NCI-H345 treated with DMSO at 0.1 percent for 48 hours (cell line): ENCODE measurements around the gene TMPRSS6.

Source experiments
- DNase-seq: peaks from one replicate; lab custom pipeline; 2025; ENCODE audit not compliant: unreplicated experiment; lab: John Stamatoyannopoulos, UW

The TMPRSS6 gene

DNA sequence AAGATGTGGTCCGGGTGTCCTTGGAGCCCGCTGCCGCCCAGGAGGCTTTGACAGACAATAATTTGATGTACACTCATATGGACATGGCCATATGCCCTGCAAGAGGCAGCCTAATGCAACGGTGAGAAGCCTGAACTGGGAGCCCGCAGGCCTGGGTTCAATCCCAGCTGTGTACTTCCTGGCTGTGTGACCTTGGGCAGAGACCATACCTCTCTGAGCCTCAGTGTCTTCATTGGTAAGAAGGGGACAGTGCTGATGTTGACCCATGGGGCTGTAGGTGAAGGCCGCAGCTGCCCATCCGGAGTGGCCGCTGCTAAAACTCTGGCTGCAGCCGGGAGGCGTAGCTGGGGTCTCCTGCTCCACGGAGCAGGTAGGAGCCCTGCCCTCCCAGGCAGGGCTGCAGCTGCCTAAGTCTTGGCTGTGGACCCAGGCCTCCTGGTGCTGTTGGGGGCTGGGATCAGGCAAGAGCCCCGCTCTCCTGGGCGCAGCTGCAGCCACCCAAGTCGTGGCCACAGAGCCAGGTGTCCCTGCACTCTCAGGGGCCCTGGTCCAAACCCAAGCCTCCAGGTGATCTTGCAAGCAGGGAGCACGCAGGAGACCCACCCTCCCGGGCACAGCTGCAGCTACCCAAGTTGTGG is 31.3 kb upstream of the TMPRSS6 start:
- DNase-seq, result no peak

DNA sequence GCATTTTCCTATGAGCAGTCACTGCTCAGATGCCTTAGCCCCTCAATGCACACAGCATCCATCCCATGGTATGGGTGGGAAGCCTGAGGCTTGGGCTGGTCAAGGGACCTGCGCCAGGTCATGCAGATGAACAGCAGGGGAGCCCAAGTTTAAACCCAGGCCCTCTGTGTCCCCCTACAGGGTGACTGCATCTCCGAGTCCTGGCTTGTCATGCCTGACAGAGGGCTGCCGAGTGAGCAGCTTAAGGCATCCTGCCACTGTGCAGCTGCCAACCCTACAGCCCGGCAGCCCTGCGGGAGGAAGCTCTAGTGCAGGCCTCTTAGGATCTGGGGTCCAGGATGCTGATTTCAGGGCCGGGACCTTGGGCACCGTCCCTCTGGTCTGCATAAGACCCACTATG is 30.2 kb upstream of the TMPRSS6 start:
- DNase-seq, result no peak

DNA sequence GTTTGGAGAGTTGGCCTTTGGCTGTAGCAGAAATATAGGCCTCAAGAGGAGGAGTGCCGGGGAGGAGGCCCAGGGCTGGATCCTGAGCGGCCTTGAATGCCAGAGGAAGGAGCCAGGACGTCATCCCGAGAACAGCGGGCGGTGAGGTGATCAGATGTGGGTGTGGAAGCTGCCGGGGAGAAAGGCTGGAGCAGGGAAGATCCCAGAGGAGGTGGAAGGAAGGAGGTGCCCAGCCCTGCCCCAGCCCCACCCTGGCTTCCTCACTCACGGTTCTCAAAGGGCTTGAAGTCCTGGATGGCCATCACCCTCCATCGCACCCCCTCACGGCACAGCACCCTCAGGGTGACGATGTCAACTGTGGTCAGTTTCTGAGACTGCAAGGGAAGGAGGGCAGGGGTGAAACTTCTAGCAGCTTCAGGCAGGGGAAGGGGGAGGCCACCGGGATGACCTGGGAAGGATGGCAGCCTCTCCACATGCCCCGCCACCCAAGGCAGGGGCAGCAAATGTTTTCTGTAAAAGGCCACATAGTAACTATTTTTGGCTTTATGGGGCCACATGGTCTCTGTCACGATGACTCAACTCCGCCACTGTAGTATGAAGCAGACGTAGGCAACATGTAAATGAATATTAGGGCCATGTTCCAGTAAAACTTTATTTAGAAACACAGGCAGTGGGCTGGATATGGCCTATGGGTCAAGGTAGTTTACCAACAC is 29.5 kb upstream of the TMPRSS6 start:
- no peak for DNase-seq

DNA sequence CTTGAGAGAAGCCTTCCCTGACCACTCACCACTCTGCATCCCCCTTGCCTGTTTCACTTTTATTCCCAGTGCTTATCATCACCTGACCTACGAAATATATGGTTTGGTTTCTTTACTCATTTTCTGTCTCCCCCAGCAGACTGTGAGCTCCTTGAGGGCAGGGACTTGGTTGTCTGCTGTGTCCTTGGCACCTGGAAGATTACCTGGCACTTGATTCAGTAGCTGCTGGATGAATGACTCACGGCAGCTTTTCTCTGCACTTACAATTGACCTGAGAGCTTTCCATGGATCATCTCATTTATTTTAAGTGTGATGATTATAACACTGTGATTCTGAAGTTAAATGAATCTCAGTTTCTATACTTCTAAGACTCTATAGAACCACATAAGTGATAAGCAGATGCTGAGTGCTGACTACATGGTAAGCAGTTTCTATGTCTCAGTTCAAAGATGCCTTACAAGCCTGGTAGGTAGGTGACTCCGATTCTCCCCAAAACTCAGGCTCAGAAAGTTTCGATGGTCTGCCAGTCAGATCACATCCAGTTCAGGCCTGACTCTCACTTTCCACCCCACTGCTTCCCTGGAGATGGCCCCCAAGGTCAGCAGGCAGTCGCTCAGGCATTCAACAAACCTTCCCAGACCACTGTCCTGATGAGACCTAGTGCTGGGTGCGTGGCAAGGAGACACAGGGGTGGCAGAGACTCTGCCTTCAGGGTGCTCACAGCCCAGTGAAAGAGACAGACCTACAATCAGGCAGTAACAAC is 28.6 kb upstream of the TMPRSS6 start:
- no peak for DNase-seq

DNA sequence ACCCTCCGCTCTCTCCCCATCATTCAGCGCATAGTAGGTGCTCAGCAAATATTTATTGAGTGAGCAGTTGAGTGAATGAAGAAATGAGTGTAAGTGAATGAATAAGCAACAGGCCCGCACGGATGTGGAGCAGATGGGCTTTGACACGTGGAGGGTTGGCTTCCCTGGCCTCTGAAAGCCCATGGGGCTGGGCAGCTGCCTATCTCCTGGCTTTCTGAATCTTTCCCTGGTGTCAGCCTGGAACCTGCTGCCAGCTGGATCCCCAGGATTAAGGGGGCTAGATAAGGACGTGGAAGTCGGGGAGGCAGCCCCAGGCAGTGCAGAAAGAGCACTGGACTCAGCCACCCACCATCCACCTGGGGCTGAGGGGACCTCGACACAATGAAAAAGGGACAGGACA is 27.6 kb upstream of the TMPRSS6 start:
- no peak for DNase-seq

GRCh38 chr22:37135023-37135422 is 25.5 kb upstream of the TMPRSS6 start:
- DNase-seq, result no peak

GRCh38 chr22:37133304-37134018 is 23.9 kb upstream of the TMPRSS6 start:
- DNase-seq, result no peak

DNA sequence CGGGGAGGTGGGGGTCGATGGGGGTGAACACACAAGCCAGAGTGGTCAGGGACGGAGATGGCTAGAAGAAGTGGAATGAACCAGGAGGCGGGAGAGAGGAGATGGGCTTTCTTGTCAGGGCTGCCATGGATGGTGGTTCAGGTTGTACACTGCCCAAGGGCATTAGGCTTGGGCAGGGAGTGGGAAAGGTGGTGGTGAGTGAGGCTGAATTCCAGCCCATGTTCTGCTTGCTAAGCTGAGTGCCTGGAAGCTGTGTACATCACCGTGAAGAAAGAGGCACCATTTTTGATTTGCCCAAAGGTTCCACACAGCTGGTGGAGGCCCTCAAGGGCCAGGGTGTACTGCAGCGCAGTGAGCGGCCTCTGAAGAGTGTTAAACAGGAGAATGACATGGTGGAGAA is 23.3 kb upstream of the TMPRSS6 start:
- DNase-seq, result no peak

DNA sequence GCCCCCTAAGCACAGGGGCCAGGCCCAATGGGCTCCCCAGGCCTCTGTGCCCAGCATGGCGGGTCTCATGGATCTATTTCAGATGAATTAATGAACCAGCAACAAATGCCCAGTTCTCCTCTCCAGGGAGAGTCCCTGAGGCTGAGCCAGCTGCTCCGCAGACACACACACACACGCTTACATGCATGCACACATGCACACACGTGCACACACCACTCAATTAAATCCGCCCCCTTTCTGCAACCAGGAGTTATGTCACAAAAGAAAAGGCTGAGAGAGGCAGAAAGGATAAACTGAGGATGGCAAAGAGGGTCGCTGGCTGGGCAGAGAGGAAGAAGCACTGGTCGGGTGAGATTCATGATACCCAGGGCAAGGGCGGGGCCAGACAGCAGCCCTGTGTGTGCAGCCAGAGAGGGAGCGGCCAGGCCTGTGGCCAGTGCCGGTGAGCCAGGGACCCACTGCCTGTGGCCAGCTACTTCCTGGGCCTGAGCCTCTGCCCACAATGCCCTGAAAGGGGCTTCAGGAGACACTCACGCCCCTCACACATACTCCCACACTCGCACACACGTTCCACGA is 20.4 kb upstream of the TMPRSS6 start:
- no peak for DNase-seq

- DNase-seq, result no peak
These were observed 19.2 kb upstream of the TMPRSS6 start for GRCh38 chr22:37128555-37129281.

- DNase-seq, result no peak
These were observed 17.9 kb upstream of the TMPRSS6 start for GRCh38 chr22:37127350-37127878.

DNA sequence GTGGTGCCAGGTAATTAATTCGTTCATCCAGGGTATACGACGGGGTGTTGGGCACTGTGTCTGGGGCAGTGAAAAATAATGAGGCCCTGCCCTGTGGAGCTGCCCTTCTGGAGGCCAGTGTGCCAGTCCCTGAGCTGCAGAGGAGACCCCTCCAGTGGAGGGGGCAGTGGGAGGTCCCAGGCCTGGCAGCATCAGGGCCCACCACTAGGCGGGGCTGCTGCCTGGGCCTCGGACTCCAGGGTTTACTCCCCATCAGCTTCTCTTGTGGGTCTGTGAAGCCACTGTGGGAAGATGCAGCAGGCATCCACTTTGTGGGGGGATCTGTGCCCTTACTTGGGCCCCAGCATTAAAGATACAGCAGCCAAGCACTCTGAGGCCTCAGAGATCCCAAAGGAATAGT is 17.4 kb upstream of the TMPRSS6 start:
- DNase-seq, result no peak

GRCh38 chr22:37126383-37126782 is 16.9 kb upstream of the TMPRSS6 start:
- DNase-seq, result no peak

DNA sequence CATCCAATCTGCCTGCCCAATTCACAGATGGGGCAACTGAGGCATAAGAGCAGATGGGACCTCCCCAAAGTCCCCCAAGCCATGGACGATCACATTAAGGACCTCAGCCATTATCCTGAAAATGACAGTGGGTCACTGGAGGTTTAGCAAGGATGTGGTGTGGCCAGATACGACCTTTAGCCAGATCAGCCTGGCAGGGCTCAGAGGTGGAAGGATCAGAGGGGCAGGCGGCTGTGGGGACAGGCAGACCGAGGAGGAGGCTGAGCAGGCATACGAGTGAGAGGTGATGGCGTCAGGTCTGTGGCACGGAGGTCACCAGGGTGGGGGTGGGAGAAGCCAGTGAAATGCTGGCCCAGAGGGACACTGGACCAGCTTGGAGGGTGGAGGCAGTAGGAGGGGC is 14.1 kb upstream of the TMPRSS6 start:
- no peak for DNase-seq

GRCh38 chr22:37122598-37123180 is 13.2 kb upstream of the TMPRSS6 start:
- DNase-seq, result no peak

DNA sequence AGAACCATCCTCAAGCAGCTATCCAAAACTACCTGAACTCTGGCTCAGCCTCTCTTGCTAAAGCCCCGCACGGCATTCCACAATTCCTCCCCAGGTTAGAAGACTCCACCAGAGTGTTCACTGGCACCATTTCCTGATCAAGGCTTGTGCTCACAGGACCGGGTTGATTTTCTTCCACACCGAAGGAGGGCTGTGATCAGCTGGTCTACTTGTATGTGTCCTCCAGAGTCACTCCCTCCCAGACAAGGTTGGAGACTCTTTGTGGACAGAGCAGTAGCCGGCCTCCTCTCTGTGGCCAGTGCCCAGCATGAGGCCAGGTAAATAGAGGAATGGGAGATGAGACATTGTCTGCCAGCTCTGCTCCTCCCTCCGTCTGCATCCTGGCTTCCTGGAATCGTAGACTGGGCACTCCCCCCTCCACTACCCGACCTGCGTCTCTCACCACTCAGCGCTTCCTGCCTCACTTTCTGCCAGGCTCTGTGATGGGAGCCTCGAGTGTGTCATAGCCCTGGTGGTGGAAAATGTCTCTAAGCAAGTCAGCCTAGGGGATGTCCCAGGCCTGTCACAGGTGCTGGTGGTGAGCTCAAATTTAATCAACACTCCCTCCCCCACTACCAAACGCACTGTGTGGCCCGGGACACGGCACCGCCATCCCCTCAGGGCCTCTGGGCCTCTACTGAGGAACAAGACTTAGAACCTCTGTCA is 12.5 kb upstream of the TMPRSS6 start:
- no peak for DNase-seq

DNA sequence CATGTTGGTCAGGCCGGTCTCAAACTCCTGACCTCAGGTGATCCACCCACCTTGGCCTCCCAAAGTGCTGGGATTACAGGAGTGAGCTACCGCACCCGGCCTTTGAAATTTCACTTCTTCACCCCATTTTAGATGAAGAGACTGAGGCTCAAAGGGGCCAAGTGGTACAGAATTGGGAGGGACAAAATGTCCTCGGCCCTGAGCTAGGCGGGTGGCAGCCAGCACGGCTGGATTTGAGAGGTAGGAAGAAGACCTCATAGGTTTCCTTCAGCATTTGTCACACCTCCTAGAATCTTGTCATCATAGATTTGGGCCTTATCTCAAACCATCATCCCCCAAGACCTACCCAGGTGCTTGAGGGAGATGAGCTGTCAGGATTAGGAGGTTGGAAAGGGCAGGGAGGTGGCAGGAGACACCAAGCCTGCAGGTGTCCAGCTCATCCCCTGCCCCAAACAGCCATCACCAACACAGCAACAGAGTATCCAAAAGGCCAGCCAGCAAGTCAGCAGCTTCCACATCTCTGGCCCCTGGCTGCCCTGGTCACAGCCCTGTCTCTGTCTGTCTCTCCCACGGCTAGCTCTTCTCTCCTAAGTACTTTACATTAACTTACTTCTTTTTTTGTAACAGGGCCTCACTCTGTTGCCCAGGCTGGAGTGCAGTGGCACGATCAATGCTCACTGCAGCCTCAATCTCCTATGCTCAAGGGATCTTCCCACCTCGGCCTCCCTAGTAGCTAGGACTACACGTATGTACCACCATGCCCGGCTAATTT is 11.2 kb upstream of the TMPRSS6 start:
- DNase-seq, result no peak

GRCh38 chr22:37119872-37120271 is 10.4 kb upstream of the TMPRSS6 start:
- DNase-seq, result no peak

DNA sequence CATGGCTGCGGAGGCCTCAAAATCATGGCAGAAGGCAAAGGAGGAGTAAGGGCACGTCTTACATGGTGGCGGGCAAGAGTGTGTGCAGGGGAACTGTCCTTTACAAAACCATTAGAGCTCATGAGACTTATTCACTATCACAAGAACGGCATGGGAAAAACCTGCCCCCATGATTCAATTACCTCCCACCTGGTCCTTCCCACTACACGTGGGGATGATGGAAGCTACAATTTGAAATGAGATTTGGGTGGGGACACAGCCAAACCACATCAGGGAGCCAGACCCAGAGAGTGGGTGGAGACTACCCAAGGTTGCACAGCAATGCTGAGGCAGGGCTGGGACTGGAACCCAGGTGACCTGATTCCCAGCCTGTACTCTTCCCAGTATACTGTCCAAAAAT is 8.6 kb upstream of the TMPRSS6 start:
- no peak for DNase-seq
